SU-DHL-6 (cell line): Measurements from ENCODE around the gene LEMD3.

Source experiments
- H2AFZ ChIP-seq: fragments of 200-600 bp; sonication (generic); 2 replicates; pipeline ENCODE4 v1.6.1; 2014; ENCODE audit warnings: low read depth, mild to moderate bottlenecking, moderate library complexity, mixed read lengths, antibody characterized with exemption, low read length; ENCODE audit not compliant: severe bottlenecking
- H3F3A ChIP-seq: fragments of 200-600 bp; shearing (Covaris generic); 2 replicates; pipeline ENCODE4 v1.6.0; 2016; ENCODE audit warnings: antibody characterized with exemption, mild to moderate bottlenecking; ENCODE audit not compliant: insufficient read depth
- H3K27ac ChIP-seq: fragments of 200-600 bp; sonication (generic); 2 replicates; pipeline ENCODE4 v1.5.1; 2016; ENCODE audit warnings: low read depth, mild to moderate bottlenecking, low read length, moderate library complexity, mixed read lengths
- H3K27me3 ChIP-seq: fragments of 200-600 bp; sonication (generic), shearing (Covaris generic); 2 replicates; pipeline ENCODE4 v1.6.0; 2014; ENCODE audit warnings: mild to moderate bottlenecking, low read length
- H3K36me3 ChIP-seq: fragments of 200-600 bp; sonication (generic); 2 replicates; pipeline ENCODE4 v1.6.1; 2014; ENCODE audit warnings: mild to moderate bottlenecking, low read length, mixed read lengths
- H3K4me2 ChIP-seq: fragments of 300-600, 200-600 bp; shearing (Covaris generic), sonication (generic); 2 replicates; pipeline ENCODE4 v1.6.0; 2014; ENCODE audit warnings: low read length, low read depth, mild to moderate bottlenecking; ENCODE audit not compliant: poor library complexity, severe bottlenecking
- H3K4me3 ChIP-seq: fragments of 200-600 bp; sonication (generic); 2 replicates; pipeline ENCODE4 v1.5.1; 2014; ENCODE audit warnings: antibody characterized with exemption, low read length, mild to moderate bottlenecking, mixed read lengths; ENCODE audit not compliant: insufficient read depth, poor library complexity, severe bottlenecking
- H3K79me2 ChIP-seq: fragments of 200-600 bp; sonication (generic); 2 replicates; pipeline ENCODE4 v1.6.1; 2014; ENCODE audit warnings: mild to moderate bottlenecking, low read length, moderate library complexity; ENCODE audit not compliant: insufficient read depth
- H3K9ac ChIP-seq: fragments of 200-600 bp; sonication (generic); 2 replicates; pipeline ENCODE4 v1.7.0; 2014; ENCODE audit warnings: mild to moderate bottlenecking, low read length
- H3K9me2 ChIP-seq: fragments of 200-600 bp; sonication (generic); replicated peaks from 2 replicates; pipeline ENCODE4 v1.6.1; 2014; ENCODE audit warnings: low read length; ENCODE audit not compliant: insufficient read depth
- H3K9me3 ChIP-seq: fragments of 200-600 bp; sonication (generic); 2 replicates; pipeline ENCODE4 v1.6.1; 2014; ENCODE audit warnings: low read length, mixed read lengths; ENCODE audit not compliant: insufficient read depth
- H4K20me1 ChIP-seq: fragments of 200-600 bp; sonication (generic); 2 replicates; pipeline ENCODE4 v1.6.1; 2014; ENCODE audit warnings: low read depth, mild to moderate bottlenecking, antibody characterized with exemption, low read length, moderate library complexity, mixed read lengths
- CTCF ChIP-seq: fragments of 200-600 bp; sonication (generic); IDR thresholded peaks from one replicate; pipeline ENCODE4 v1.5.1; 2017; ENCODE audit warnings: antibody characterized with exemption, mild to moderate bottlenecking, low read length, moderate library complexity; ENCODE audit not compliant: insufficient read depth, poor library complexity, severe bottlenecking
- EZH2phosphoT487 ChIP-seq: fragments of 200-600 bp; sonication (generic), shearing (Covaris generic); conservative IDR thresholded peaks from 2 replicates; pipeline ENCODE4 v1.6.1; 2018; ENCODE audit warnings: mild to moderate bottlenecking, antibody characterized with exemption, low read length, moderate library complexity, mixed read lengths

The LEMD3 gene

GRCh38 chr12:65169320-65170208 is at the start of gene LEMD3:
LEMD3 (plus strand) TSS chr12:65169583; CDS start chr12:65169597, 14 bp downstream.
- no peak for TF ChIP-seq CTCF
- TF ChIP-seq EZH2phosphoT487, result no peak
- no peaks in the 10 kb centered on the region for H3K9me2 ChIP-seq
- peak within 1 kb of the TSS; percentile 58 for H2AFZ ChIP-seq

GRCh38 chr12:65121049-65121955 is 48.1 kb upstream of the LEMD3 start, which contains the start of gene WIF1:
WIF1 (minus strand) TSS chr12:65121305; CDS start chr12:65121191, 114 bp downstream.
- Histone ChIP-seq H3F3A (no peaks in the 10 kb centered on the region), H3K27me3 (no peaks in the 10 kb centered on the region), H2AFZ (no peak within 1 kb of the TSS), H3K4me3 (no peak within 1 kb of the TSS), H4K20me1 (no peaks in the 10 kb centered on the region), H3K4me2 (no peak within 1 kb of the TSS), H3K36me3 (no peaks in the 10 kb centered on the region), H3K9me3 (no peaks in the 10 kb centered on the region), H3K9me2 (no peaks in the 10 kb centered on the region), H3K9ac (no peak within 1 kb of the TSS), H3K27ac (no peak within 1 kb of the TSS), H3K79me2 (no peaks in the 10 kb centered on the region)
- TF ChIP-seq EZH2phosphoT487 (no peak), CTCF (no peak)

More at GRCh38 chr12:65169320-65170208, at the start of gene LEMD3:
- Histone ChIP-seq H3F3A (no peaks in the 10 kb centered on the region), H3K27ac (peak within 1 kb of the TSS; percentile 82), H4K20me1 (peaks cover 24% of the 10 kb centered on the region), H3K9ac (peak within 1 kb of the TSS; percentile 98), H3K9me3 (no peaks in the 10 kb centered on the region), H3K27me3 (no peaks in the 10 kb centered on the region), H3K79me2 (peaks cover 51% of the 10 kb centered on the region), H3K36me3 (peaks cover 23% of the 10 kb centered on the region; the same call in 1 of the 2 replicates), H3K4me3 (peak within 1 kb of the TSS; percentile 93), H3K4me2 (peak within 1 kb of the TSS; percentile 98)

- H3K27ac ChIP-seq, result no peak overlapping the region
- H3K9me3 ChIP-seq, result no peaks in the 10 kb centered on the region
- H3K4me2 ChIP-seq, result no peak overlapping the region
- H3F3A ChIP-seq, result no peaks in the 10 kb centered on the region
- no peak for TF ChIP-seq CTCF
- no peak for TF ChIP-seq EZH2phosphoT487
- H4K20me1 ChIP-seq, result no peaks in the 10 kb centered on the region
- no peaks in the 10 kb centered on the region for H3K27me3 ChIP-seq
- no peak overlapping the region for H3K4me3 ChIP-seq
- H3K9ac ChIP-seq, result no peak overlapping the region
- H3K9me2 ChIP-seq, result no peaks in the 10 kb centered on the region
- no peaks in the 10 kb centered on the region for H3K79me2 ChIP-seq
- H3K36me3 ChIP-seq, result no peaks in the 10 kb centered on the region
- no peak overlapping the region for H2AFZ ChIP-seq
Measured at GRCh38 chr12:65121956-65122469, 47.4 kb upstream of the LEMD3 start.
